OCI-LY1 (cell line): ENCODE results near the gene TINAGL1.

Experiments used
- H2AFZ ChIP-seq: fragments of 200-600 bp; sonication (generic), shearing (Covaris generic); 2 replicates; pipeline ENCODE4 v1.6.0; 2014; ENCODE audit warnings: antibody characterized with exemption, mild to moderate bottlenecking, low read length
- H3F3A ChIP-seq: fragments of 200-600 bp; sonication (generic), shearing (Covaris generic); 2 replicates; pipeline ENCODE4 v1.6.0; 2014; ENCODE audit warnings: mild to moderate bottlenecking, antibody characterized with exemption, low read length, moderate library complexity; ENCODE audit not compliant: insufficient read depth
- H3K27ac ChIP-seq: fragments of 200-600 bp; sonication (generic); 2 replicates; pipeline ENCODE4 v1.5.1; 2014; ENCODE audit warnings: low read length, mixed run types, mild to moderate bottlenecking, low read depth; ENCODE audit not compliant: poor library complexity, severe bottlenecking
- H3K27me3 ChIP-seq: fragments of 200-600 bp; sonication (generic); 2 replicates; pipeline ENCODE4 v1.6.0; 2014; ENCODE audit warnings: antibody characterized with exemption, mild to moderate bottlenecking, low read length, moderate library complexity; ENCODE audit not compliant: insufficient read depth
- H3K36me3 ChIP-seq: fragments of 200-600 bp; sonication (generic); 2 replicates; pipeline ENCODE4 v1.6.1; 2014; ENCODE audit warnings: mild to moderate bottlenecking, antibody characterized with exemption, low read length, moderate library complexity, mixed read lengths; ENCODE audit not compliant: insufficient read depth
- H3K4me1 ChIP-seq: fragments of 200-600 bp; sonication (generic); 2 replicates; pipeline ENCODE4 v1.5.1; 2014; ENCODE audit warnings: mild to moderate bottlenecking, low read length, moderate library complexity; ENCODE audit not compliant: insufficient read depth, severe bottlenecking
- H3K4me2 ChIP-seq: fragments of 200-600 bp; sonication (generic), shearing (Covaris generic); 2 replicates; pipeline ENCODE4 v1.6.1; 2014; ENCODE audit warnings: low read length
- H3K4me3 ChIP-seq: fragments of 200-600 bp; sonication (generic); 2 replicates; pipeline ENCODE4 v1.5.1; 2014; ENCODE audit warnings: low read length, low read depth, mild to moderate bottlenecking, mixed read lengths; ENCODE audit not compliant: poor library complexity, severe bottlenecking
- H3K79me2 ChIP-seq: fragments of 200-600 bp; shearing (Covaris generic); 2 replicates; pipeline ENCODE4 v1.6.1; 2016; ENCODE audit warnings: mixed run types, low read length, mixed read lengths; ENCODE audit not compliant: insufficient read depth
- H3K9ac ChIP-seq: fragments of 200-600 bp; sonication (generic), shearing (Covaris generic); 2 replicates; pipeline ENCODE4 v1.6.1; 2014; ENCODE audit warnings: mild to moderate bottlenecking, low read length, mixed read lengths
- H3K9me2 ChIP-seq: fragments of 200-600 bp; sonication (generic), shearing (Covaris generic); 2 replicates; pipeline ENCODE4 v1.6.1; 2014; ENCODE audit warnings: low read depth, mild to moderate bottlenecking, low read length, mixed read lengths
- H3K9me3 ChIP-seq: fragments of 200-600 bp; shearing (Covaris generic); 2 replicates; pipeline ENCODE4 v1.6.1; 2014; ENCODE audit warnings: low read length, mixed read lengths
- H4K20me1 ChIP-seq: fragments of 200-600 bp; sonication (generic), shearing (Covaris generic); 2 replicates; pipeline ENCODE4 v1.6.0; 2016; ENCODE audit warnings: mild to moderate bottlenecking, low read length; ENCODE audit not compliant: insufficient read depth
- EZH2 ChIP-seq: fragments of 200-600 bp; sonication (generic), shearing (Covaris generic); IDR thresholded peaks from 2 replicates; pipeline ENCODE4 v1.8.0; 2017; ENCODE audit warnings: borderline replicate concordance, mixed run types, mild to moderate bottlenecking, antibody characterized with exemption, low read length, moderate library complexity, mixed read lengths
- TF ChIP-seq, protein P1 (sequence below): fragments of 200-600 bp; sonication (generic), shearing (Covaris generic); IDR thresholded peaks from 2 replicates; pipeline ENCODE4 v1.5.1; 2017; ENCODE audit warnings: mild to moderate bottlenecking, antibody characterized with exemption, low read length, moderate library complexity, mixed read lengths

Gene TINAGL1, protein sequence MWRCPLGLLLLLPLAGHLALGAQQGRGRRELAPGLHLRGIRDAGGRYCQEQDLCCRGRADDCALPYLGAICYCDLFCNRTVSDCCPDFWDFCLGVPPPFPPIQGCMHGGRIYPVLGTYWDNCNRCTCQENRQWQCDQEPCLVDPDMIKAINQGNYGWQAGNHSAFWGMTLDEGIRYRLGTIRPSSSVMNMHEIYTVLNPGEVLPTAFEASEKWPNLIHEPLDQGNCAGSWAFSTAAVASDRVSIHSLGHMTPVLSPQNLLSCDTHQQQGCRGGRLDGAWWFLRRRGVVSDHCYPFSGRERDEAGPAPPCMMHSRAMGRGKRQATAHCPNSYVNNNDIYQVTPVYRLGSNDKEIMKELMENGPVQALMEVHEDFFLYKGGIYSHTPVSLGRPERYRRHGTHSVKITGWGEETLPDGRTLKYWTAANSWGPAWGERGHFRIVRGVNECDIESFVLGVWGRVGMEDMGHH

DNA sequence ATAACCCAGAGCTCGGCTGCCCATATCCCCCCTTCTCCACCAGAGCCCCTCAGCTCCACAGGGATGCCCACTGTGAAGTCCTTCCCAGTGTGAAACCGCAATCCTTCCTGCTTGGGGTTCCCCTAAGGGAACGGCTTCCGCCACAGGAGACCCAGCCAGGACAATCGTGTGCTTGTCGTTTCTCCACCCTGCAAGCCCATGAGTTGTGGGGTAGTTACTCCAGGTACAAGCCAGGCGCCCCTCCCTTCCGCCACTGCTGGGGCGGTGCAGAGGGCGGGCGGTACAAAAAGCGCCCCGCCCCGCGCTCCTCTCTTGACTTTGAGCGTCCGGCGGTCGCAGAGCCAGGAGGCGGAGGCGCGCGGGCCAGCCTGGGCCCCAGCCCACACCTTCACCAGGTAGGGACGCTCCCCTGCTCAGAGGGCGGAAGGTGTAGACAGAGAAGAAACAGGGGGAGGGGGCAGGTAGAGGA lies at the start of gene TINAGL1:
Gene TINAGL1, plus strand, starts transcription at position 315 of the 469 bp plus-strand sequence. CDS start 634 bp downstream, outside the sequence.
- TF ChIP-seq, protein P1, sequence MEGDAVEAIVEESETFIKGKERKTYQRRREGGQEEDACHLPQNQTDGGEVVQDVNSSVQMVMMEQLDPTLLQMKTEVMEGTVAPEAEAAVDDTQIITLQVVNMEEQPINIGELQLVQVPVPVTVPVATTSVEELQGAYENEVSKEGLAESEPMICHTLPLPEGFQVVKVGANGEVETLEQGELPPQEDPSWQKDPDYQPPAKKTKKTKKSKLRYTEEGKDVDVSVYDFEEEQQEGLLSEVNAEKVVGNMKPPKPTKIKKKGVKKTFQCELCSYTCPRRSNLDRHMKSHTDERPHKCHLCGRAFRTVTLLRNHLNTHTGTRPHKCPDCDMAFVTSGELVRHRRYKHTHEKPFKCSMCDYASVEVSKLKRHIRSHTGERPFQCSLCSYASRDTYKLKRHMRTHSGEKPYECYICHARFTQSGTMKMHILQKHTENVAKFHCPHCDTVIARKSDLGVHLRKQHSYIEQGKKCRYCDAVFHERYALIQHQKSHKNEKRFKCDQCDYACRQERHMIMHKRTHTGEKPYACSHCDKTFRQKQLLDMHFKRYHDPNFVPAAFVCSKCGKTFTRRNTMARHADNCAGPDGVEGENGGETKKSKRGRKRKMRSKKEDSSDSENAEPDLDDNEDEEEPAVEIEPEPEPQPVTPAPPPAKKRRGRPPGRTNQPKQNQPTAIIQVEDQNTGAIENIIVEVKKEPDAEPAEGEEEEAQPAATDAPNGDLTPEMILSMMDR: no peak
- no peak for TF ChIP-seq EZH2
- no peak within 1 kb of the TSS for H2AFZ ChIP-seq
- H3K9me2 ChIP-seq: no peaks in the 10 kb centered on the region
- no peak within 1 kb of the TSS for H3K4me2 ChIP-seq
- H3F3A ChIP-seq: no peaks in the 10 kb centered on the region
- H3K27ac ChIP-seq: no peak within 1 kb of the TSS
- H3K4me3 ChIP-seq: no peak within 1 kb of the TSS
- H3K36me3 ChIP-seq: no peaks in the 10 kb centered on the region
- no peaks in the 10 kb centered on the region for H3K79me2 ChIP-seq
- no peaks in the 10 kb centered on the region for H4K20me1 ChIP-seq
- H3K27me3 ChIP-seq: no peaks in the 10 kb centered on the region
- no peaks in the 10 kb centered on the region for H3K9me3 ChIP-seq
- no peaks in the 10 kb centered on the region for H3K4me1 ChIP-seq
- H3K9ac ChIP-seq: no peak within 1 kb of the TSS

DNA sequence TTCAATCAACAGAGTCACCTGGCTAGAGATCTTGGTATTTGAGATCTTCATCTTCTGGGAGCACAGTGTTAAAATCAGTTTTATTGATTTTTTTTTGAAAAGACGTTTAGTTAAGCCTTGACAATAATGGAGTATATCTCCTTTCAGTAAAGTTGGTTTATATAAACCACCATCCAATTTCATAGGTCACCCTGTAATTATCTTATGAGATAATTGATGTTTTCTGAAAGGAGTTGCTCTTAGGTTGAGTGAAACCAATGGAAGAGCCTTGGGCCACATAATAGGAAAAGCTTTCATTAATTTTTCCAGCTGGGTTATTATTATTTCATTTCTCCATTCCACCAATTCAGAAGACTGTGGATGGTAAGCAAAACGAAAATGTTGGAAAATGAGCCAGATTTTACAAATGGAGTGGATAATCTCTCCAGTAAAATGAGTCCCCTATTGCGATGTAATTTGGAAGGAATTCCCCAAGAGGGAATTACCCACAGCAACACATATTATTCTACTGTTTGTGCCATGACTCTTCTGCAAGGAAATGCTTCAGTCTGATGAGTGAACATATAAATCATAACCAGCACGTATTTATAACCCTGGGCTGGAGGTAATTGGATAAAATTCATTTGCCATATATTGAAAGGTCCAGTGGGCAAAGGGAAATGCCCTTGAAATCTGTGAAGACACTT lies 46.2 kb upstream of the TINAGL1 start:
- Histone ChIP-seq H3K4me2 (no peak overlapping the region), H3K4me1 (no peaks in the 10 kb centered on the region), H3K9me3 (no peaks in the 10 kb centered on the region), H3K4me3 (no peak overlapping the region), H3K36me3 (no peaks in the 10 kb centered on the region), H3F3A (no peaks in the 10 kb centered on the region), H3K79me2 (no peaks in the 10 kb centered on the region), H3K9ac (no peak overlapping the region), H3K9me2 (no peaks in the 10 kb centered on the region), H2AFZ (no peak overlapping the region), H3K27me3 (no peaks in the 10 kb centered on the region), H4K20me1 (no peaks in the 10 kb centered on the region), H3K27ac (no peak overlapping the region)
- no peak for TF ChIP-seq EZH2
- TF ChIP-seq, protein P1: no peak

DNA sequence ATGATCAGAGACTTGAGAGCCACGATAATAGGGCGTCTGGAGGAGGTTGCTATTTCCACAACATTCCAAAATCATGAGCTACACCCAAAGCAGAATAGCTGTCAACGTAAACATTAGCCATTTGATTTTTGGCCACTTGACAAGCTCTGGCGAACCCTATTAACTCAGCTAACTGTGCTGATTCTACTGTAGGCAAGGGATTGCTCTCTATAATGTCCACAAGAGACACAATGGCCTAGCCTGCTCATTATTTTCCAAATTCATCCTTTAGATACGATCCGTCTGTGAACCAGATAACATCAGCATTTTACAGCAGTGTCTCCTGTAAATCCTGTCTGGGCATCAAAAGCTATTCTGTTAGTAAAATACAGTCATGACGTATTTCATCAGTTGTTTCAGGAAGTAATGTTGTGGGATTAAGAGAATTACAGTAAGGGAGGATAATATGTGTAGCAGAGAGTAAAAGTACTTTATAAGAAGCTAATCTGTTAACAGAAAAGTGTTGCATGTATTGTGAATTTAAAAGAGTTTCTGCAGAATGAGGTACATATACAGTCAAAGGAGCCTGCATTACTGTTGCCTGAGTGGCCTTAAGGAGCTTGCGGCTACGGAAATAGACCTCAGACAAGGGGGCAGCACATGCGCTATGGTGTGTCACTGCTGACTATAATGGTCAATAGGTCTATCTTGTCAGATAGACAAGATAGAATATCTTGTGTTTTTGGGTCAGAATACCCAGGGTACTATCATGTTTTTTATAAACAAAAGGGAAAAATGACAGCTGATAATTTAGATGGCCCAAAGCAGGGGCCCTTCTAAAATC lies 44.9 kb upstream of the TINAGL1 start:
- Histone ChIP-seq H3K79me2 (no peaks in the 10 kb centered on the region), H4K20me1 (no peaks in the 10 kb centered on the region), H3K9ac (no peak overlapping the region), H3K9me3 (no peaks in the 10 kb centered on the region), H3K4me3 (no peak overlapping the region), H3K27me3 (no peaks in the 10 kb centered on the region), H3F3A (no peaks in the 10 kb centered on the region), H3K36me3 (no peaks in the 10 kb centered on the region), H3K27ac (no peak overlapping the region), H3K4me1 (no peaks in the 10 kb centered on the region), H2AFZ (no peak overlapping the region), H3K9me2 (no peaks in the 10 kb centered on the region), H3K4me2 (no peak overlapping the region)
- TF ChIP-seq, protein P1: no peak
- no peak for TF ChIP-seq EZH2
